Activated T-cell treated with anti-CD3 and anti-CD28 coated beads, Interleukin-2, amount 50 U/mL, for 1 hour (primary cell): ENCODE data around the gene OPRL1.

Experiments used
- DNase-seq: peaks from one replicate; pipeline ENCODE4 v3.0.0-alpha.2; 2020

Gene OPRL1

DNA sequence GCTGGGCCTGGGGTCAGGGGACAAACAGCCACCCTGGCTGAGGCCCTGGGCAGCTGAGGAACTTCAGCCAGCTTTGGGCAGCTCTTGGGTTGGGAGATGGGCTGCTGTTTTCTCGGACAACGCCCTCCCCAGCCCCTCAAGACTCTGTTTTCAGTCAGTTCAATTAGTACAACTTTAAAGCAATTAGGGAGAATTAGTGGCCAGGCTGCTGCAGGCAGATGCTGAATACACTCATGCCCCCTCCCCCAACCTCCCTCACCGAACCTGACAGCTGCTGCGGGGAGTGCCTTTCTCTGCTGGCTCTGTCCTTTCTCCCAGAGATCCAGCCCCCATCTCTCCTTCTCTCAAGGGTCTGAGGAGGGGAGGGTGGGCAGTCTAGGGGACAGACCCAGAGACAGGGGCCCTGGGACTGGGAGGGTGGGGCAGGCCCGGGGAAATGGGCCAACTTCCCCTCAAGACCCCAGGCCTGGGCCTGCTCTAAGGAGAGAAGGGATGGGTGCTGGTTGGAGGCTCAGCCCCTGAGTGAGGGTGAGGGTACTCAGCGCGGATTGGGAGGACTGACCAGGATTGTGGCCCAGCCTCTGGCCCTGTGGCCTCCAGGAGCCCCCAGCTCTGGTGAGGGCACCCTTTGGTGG lies 66.5 kb downstream of the OPRL1 start:
- DNase-seq, result no peak

DNA sequence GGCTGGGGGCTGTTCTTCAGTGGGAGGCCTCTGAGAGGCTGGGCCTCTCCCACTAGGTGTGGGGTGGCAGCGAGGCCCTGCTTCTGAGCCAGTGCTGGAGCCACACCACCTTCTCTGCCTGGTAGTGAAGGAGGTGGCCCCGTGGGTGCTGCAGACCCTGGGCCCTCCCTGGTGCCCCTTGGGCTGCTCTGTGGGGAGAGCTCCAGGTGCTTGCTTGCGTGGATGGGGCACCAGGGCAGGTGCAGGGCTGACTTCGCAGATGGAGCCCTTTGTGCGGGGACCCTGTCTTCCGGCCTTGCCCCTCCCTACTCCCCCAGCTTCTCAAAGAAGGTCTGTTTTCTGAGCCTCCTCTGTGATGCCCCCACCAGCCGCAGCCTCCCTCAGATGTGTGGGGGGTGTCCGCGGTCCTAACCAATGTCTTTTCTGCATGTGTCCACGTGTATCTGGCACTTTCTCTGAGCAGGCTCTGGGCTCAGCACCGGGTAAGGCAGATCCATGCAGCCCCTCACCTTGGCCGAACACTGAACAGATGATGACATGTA lies 67.1 kb downstream of the OPRL1 start:
- no peak for DNase-seq

DNA sequence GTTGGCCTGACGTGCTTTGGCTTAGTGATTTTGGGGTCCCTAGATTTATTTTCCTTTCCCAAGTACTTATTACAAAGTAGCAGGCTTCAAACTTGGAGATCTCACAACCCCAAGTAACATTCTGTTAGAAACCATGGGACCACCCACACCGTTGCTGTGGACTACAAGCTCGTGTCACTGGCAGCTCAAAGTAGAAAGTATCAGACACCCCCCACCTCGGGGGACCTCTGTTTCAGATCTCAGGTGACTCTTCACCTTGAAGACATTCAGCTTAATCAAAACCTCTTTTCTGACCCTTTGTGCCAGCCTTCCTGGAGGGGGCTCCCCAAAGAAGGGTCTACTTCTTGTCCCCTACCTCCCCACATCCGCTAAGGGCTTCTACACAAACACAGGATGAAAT lies 68.7 kb downstream of the OPRL1 start:
- no peak for DNase-seq

DNA sequence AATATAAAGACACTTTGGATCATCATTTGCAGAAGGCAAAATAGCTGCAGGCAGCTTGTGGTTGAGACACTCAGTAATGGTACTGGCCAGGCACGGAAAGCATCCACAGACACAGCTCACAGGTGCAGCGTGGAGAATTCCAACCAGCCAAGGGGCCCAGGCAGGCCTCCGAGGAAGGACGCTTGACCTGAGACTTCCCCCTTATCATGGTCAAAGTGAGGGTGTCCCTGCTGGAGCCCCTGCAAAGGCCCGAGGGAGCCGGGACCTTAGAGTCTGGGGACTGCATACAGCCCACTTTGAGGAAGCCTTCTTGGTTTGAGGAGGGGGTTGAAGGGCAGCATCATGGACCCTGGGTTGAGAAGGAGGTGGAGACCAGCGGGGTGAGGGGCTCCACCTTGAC lies 69.3 kb downstream of the OPRL1 start:
- no peak for DNase-seq

DNA sequence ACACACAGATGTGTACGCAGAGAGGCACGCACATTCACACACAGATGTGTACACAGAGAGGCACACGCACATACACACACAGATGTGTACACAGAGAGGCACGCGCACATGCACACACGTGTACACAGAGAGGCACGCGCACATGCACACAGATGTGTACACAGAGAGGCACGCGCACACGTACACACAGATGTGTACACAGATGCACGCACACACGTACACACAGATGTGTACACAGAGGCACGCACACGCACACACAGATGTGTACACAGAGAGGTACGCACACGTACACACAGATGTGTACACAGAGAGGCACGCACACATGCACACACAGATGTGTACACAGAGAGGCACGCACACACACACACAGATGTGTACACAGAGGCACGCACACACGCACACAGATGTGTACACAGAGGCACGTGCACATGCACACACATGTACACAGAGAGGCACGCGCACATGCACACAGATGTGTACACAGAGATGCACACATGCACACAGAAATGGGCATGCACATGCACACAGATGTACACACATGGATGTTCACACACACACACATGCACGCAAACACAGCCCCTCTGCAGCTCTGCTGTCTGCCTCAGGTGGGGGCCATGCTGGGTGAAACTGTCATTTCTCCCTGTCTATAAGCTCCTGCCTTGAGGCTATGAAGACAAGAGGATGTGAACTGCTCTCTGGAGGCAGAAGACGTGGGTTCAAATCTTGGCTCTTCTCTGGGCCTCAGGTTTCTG lies 70.1 kb downstream of the OPRL1 start:
- no peak for DNase-seq
